ENCODE data around the gene ZNF384.

DNA sequence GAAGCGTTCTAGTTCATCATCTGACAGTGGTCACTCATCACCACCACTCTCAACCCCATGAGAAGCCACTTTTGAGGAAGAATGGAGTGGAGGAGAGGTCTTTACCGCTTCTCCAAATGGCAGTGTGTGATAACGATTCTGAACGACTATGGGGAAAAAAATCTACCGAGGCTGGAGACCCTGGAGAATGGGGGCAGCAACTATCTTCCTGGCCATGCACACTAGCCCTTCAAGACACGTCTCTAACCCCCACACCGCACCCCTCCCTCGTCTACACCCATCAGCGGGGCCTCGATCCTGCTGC lies 26.6 kb downstream of the ZNF384 start:
- TF ChIP-seq CTCF (IDR thresholded peaks at IDR 0.05) (no peak), EP300 (IDR thresholded peaks at IDR 0.05) (no peak), POLR2A (IDR thresholded peaks at IDR 0.05) (no peak)

Measured in ovary (tissue), 3 donors.